ENCODE data around the gene APEX2.
"Not testable (repeated sequence)": the region's sequence is repeated elsewhere in the genome, so short reads cannot be mapped to it uniquely, and the experiment has no call there.

Gene APEX2

GRCh38 chrX:55014897-55015299, 14.7 kb downstream of the APEX2 start:
- DNase-seq: no peak

- DNase-seq: no peak
Observed at GRCh38 chrX:55026143-55026542, 26.0 kb downstream of the APEX2 start.

DNA sequence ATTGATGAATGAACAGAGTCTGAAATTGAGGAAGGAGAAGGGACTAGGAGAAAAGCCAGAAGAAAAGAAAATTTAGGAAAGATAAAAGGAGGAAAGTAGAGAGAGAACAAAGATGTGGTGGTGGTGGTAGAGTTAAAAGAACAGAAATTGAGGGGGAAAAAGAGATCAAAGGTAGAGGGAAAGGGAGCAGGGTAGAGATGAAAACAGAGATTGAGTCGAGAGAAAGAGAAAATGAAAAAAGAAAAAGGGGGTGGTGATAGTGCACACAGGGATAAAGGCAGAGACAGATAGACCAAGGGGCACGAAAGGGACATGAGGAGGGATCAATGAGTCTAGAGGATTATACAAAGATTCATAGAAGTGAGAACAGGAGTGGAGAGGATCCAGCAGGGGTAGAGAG, 26.7 kb downstream of the APEX2 start:
- no peak for DNase-seq

GRCh38 chrX:55028040-55028439, 27.9 kb downstream of the APEX2 start:
- DNase-seq: no peak

DNA sequence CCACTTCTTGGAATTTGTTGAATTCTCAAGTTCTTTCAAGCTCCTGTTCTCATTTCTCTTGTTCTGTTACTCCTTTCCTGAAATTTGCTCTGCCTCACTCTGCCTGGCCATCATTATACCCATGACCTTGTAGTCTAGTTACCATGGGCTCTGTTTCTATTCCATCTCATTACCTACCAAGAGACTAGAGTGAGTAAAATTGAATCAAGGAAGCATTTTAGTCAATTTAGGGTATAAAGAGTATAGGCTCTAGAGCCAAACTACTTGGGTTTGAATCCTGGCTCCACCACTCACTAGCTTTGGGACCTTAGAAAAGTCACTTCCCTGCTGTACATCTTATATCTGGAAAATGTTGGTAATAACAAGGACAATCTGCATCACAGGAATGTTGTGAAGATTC, 28.4 kb downstream of the APEX2 start:
- DNase-seq: no peak

- DNase-seq: no peak
Observed at GRCh38 chrX:55029291-55029690, 29.1 kb downstream of the APEX2 start.

DNA sequence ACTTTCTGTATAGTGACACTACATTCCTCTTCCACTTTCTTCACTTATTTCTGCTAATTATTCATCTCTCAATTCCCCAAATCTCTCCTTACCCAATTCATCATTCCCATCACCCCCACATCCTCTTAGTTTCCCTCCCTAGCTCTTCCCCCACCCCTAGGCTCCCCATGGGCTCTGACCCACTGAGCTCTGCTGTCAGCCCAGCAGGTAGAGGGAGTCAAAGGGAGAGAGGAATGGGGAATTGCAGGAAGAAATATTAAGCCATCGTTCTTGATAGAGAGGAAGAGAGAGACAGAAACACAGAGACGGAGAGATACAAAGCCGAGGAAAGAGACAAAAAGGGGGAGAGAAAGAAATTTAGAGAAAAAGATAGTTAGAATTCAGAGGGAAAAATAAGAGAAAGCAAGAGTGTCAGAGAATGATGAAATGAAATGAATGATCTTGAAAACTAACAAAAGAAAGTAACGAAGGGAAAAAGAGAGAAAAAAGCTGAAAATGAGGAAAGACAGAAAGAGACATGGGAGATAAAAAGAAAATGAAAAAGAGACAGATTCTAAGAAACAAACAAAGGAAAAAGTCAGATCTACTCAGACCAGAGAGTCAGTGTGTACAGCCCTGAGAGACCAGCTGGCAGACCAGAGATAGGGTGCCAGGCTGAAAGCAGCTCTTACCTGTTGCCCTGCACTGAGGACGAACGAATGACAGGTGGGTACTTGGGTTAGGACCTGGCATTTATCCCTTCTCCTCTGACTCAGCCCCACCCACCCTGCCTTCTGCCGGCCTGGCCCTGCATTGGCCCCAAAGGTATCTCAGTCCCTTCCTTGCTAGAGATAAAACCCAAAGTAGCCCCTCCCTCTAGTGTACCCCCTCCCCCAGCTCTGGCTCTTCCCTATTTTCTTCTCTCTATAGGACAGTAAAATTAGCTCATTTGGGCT, 30.4 kb downstream of the APEX2 start, which contains the start of gene ALAS2:
Gene ALAS2 (minus strand): TSS at position 707 of the 935 bp plus-strand sequence. CDS start 4,977 bp downstream, outside the sequence.
- DNase-seq: no peak

DNA sequence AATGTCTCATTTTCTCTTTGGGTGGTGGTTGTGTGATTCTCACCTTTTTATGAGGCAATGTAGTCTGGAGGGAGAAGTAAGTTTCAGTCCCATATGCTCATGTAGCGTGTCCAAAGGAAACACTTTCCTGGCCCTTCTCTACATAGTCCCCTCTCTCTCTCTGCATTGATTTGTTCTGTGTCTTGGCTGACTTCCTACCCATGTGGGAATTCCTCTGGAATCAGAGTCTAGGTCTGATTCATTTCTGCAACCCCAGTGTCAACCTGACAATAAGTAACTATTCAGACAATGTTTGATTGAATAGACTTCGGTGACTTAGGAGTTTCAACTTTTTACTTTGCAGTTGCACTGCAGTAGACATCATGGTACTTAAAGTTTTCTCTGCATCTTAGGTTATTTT, 33.3 kb downstream of the APEX2 start:
- no peak for DNase-seq

- DNase-seq: no peak
Observed at GRCh38 chrX:55039471-55039870, 39.3 kb downstream of the APEX2 start.

DNA sequence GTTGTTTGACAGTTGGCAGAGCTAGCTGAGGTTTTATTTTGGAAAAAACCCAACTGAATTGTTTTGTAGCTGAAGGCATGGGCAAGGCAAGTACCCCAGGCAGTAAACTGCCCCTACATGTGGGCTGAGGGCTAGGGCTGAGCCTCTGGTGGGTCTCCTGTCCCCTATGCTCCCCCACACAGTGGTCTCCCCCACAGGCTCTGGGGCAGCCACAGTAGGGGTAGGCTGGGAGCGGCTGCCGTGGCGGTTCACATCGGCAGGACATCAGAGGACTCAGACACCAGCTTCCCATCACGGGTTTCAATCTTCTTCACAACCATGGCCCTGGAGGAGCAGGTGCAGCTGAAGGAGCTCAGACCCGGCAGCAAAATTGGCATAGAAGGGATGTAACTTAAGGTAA, 41.4 kb downstream of the APEX2 start:
- DNase-seq: no peak

GRCh38 chrX:55050599-55050998, 50.4 kb downstream of the APEX2 start:
- not testable (repeated sequence) for DNase-seq

DNA sequence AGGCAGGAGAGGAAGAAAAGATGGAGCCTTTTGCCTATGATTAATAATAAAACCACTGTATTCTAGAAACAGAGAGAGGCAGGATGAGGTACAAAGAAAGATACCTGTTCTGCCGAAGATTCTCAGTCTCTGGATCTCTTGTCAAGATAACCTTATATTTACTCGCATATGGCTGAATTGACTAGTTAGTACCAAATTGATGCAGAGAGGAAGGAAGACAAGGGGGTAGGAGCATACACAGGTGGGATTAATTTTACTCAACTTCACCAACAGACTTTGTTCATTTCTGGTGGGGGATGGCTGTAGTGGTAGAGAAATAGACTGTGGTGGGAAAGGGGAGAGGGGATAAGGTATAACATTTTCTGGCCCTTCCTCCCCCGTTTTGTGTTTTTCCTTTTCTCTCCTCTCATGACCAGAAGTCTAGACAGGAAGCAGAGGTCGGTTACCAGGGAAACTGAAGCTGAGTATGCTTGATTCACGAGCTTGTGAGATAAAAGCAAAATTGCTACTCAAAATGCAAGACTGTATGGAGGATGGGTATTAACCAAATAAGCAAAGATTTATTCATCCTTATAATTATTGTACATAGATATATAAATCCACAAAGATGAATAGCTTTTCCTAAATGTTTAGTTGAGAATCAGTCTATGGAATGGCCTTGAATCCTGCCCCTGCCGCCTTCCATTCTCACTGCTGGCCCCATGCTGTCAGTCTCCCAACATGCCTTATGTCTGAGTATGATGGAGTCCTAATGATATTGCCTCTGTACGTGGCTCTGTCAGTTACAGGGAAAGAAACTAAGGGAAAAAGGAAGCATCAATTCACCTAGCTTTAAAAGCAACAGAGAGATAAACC, 56.9 kb downstream of the APEX2 start:
- peak in 4 of 5 donors; percentile 8 to 24 (median 12) for DNase-seq

DNA sequence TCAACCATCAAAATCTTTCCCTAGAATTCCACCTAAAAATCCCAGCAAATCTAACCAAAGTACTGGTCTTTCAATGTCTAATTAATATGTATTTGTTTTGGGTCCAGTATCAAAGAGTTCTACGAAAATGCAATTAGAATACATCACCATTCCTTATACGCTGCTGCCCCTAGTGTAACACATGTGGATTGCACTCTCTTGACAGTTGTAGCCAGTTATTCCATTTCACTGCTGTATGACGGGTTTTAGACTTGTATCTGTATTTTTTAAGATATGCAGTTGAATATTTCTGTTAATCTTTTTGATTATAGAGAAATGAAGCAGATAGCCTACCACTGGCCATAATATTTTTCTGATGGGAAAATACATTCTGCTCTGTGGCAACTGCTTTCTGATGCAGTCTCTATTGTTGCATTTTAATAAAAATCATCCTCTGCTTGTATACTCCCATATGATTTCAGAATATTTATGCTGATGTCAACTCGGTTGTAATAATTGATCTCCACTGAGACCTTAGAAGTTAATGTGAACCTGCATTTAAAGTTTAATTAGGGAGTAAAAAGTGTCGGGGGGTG, 57.6 kb downstream of the APEX2 start:
- peak in 2 of 5 donors; percentile 14 to 18 for DNase-seq
